ENCODE results near the gene MPDU1. TPM values are rescaled to one million over a fixed set of nuclear protein-coding genes. Genes with fewer than 3 reads are reported as not detected.

Gene MPDU1
- total and polyA plus RNA-seq, 2 of the 13 experiments (the other 11 are each of a cell fraction or from before 2014, with no cell fraction given): 112 to 167 TPM

GRCh38 chr17:7631398-7632380, 48.0 kb downstream of the MPDU1 start (continued):
- TF ChIP-seq ZBTB4 (CRISPR knock-in tag; IDR thresholded peaks at IDR 0.05; ENCODE audit: borderline replicate concordance) (0 out of 2 replicates have a peak, but pooled peaks have one; percentile 4), ZBTB34 (CRISPR knock-in tag; IDR thresholded peaks at IDR 0.05) (no peak), LCORL (IDR thresholded peaks at IDR 0.05) (no peak), LCORL (CRISPR knock-in tag; IDR thresholded peaks at IDR 0.05) (peak; percentile 14; the same call in 1 of the 2 replicates), RNF2 (conservative IDR thresholded peaks at IDR 0.05; ENCODE audit: low read depth) (no peak), ZNF75D (CRISPR knock-in tag; IDR thresholded peaks at IDR 0.05; ENCODE audit: borderline replicate concordance) (no peak), PAXIP1 (CRISPR knock-in tag; conservative IDR thresholded peaks at IDR 0.05) (peak; percentile 32; the same call in 1 of the 2 replicates), ZFX (CRISPR knock-in tag; IDR thresholded peaks at IDR 0.05; ENCODE audit: low read depth) (peak; percentile 11; the same call in 1 of the 2 replicates), POLR2AphosphoS2 (IDR thresholded peaks at IDR 0.05; ENCODE audit: low read depth, low read length) (no peak), ZNF362 (CRISPR knock-in tag; IDR thresholded peaks at IDR 0.05; ENCODE audit: borderline replicate concordance) (peak; percentile 10; the same call in 1 of the 2 replicates), NR2C2 (CRISPR knock-in tag; IDR thresholded peaks at IDR 0.05; ENCODE audit: borderline replicate concordance) (no peak), MEIS2 (CRISPR knock-in tag; IDR thresholded peaks at IDR 0.05) (0 out of 2 replicates have a peak, but pooled peaks have one; percentile 30), ZNF235 (CRISPR knock-in tag; IDR thresholded peaks at IDR 0.05; ENCODE audit: borderline replicate concordance) (no peak), PHF5A (CRISPR knock-in tag; IDR thresholded peaks at IDR 0.05; ENCODE audit: low read depth, unreplicated experiment) (no peak), ZMYM4 (CRISPR knock-in tag; IDR thresholded peaks at IDR 0.05) (peak; percentile 18; the same call in 1 of the 2 replicates), SALL1 (CRISPR knock-in tag; IDR thresholded peaks at IDR 0.05) (0 out of 2 replicates have a peak, but pooled peaks have one; percentile 13), ATM (IDR thresholded peaks at IDR 0.05; ENCODE audit: borderline replicate concordance) (no peak)

Data from HepG2 (cell line).